Body of pancreas (tissue), 4 donors: Measurements from ENCODE around the gene SLC35E1. TPM values are rescaled to one million over a fixed set of nuclear protein-coding genes. Genes with fewer than 3 reads are reported as not detected.

Source experiments
- ATAC-seq: fragments of 150-250 bp; one replicate; pipeline ENCODE4 v1.9.1; 2016
- DNase-seq, 4 donors: peaks; one replicate each; pipeline ENCODE4 v3.0.0-alpha.2; 2019
- H3K27ac ChIP-seq, 4 donors: fragments of 200-600 bp; sonication (generic); 1 replicate in 3 of 4; 2 replicates in 1 of 4; pipeline versions ENCODE4 v1.5.1 to v1.6.1; 2016 to 2019; ENCODE audit warnings: mild to moderate bottlenecking in 1 of 4, mixed read lengths in 1 of 4, moderate library complexity in 1 of 4
- H3K27me3 ChIP-seq, 2 donors: fragments of 200-600 bp; sonication (generic); one replicate each; pipeline ENCODE4 v1.6.0; 2016; ENCODE audit warnings: mild to moderate bottlenecking in 1 of 2
- H3K36me3 ChIP-seq, 2 donors: fragments of 200-600 bp; sonication (generic); replicated peaks in 1 of 2; 2 replicates each; pipeline ENCODE4 v1.5.1; 2016; ENCODE audit warnings: low read depth in 2 of 2; ENCODE audit not compliant: insufficient read depth in 1 of 2
- H3K4me1 ChIP-seq: fragments of 200-600 bp; sonication (generic); one replicate; pipeline ENCODE4 v1.6.0; 2016
- H3K4me3 ChIP-seq, 2 donors: fragments of 200-600 bp; sonication (generic); 1 replicate in 1 of 2; 2 replicates in 1 of 2; pipeline ENCODE4 v1.5.1; 2016 to 2019
- H3K9me3 ChIP-seq, 3 donors: fragments of 200-600 bp; sonication (generic); 1 replicate in 2 of 3; 2 replicates in 1 of 3; pipeline ENCODE4 v1.5.1; 2016
- POLR2A ChIP-seq, 3 donors: fragments of 450-650 bp; IDR thresholded peaks; one replicate each; pipeline ENCODE4 v1.6.1; 2016; ENCODE audit warnings: antibody characterized with exemption in 3 of 3, mild to moderate bottlenecking in 2 of 3
- WGBS, 2 donors: methylation state at CpG; one replicate each; pipeline ENCODE4 v1.1.5; 2017; 5-methylcytosine and 5-hydroxymethylcytosine counted together
- intact Hi-C: fragments of 100-400 bp; cut with DNase I; formaldehyde crosslinking; loops from one replicate; pipeline ENCODE4 v1.15.1; 2023
- total RNA-seq, 2 donors: library from RNA; depleted of rRNA; stranded (reverse); fragments of >200 nt; gene quantifications; one replicate each; pipeline ENCODE4 v1.1.0, GENCODE V29; 2016
- TF ChIP-seq, protein P1 (sequence below), 7 experiments: fragments of 450-650 bp in 4 of 7; fragments of 200-600 bp in 3 of 7; sonication (generic) in 3 of 7; IDR thresholded peaks; one replicate each; pipeline ENCODE4 v1.5.1; 2016 to 2019; ENCODE audit warnings: antibody characterized with exemption in 7 of 7

Gene SLC35E1
- total RNA-seq, 2 donors from 2014 or later, result 27.0 to 66.3 TPM

DNA sequence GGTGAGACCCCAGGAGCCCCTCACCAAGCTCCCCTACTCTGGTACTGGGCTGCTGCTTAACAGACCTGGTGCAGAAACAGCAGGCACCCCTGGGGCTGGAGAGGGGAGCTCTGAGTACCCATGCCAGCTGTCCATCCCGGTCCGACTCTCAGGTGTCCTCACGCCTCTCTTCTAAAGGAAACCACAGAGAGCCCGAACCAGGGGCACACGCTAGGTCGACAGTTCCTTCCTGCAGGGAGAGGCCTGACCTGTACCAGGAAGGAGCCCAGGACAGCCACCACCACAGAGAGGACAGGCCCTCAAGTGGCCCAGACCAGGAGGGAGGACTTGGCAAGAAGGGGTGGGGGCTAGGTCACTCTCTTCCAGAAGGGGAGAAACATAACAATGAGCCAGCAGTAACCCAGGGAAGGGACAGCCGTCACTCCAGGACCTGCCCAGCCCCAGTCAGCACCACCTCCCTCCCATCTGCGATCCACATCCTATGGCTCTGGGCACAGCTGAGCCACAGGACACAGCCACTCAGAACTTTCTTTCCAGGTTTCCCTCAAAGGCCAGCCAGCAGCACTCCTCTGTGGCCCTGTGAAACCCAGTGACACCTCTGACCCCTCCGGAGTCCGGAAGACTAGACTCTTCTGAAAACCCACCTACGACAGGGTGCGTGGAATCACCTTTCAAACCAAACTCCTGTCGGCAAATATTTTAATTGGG lies 13.0 kb upstream of the SLC35E1 start:
- H3K9me3 ChIP-seq, result no peaks in the 10 kb centered on the region
- H3K36me3 ChIP-seq, result no peaks in the 10 kb centered on the region
- H3K4me3 ChIP-seq, result no peak overlapping the region
- WGBS, 2 donors, result 71 to 87% methylated on average over 10 to 12 of the region's 13 CpGs
- no peaks in the 10 kb centered on the region for H3K27me3 ChIP-seq
- no peak for TF ChIP-seq POLR2A (IDR thresholded peaks at IDR 0.05)
- TF ChIP-seq, protein P1, sequence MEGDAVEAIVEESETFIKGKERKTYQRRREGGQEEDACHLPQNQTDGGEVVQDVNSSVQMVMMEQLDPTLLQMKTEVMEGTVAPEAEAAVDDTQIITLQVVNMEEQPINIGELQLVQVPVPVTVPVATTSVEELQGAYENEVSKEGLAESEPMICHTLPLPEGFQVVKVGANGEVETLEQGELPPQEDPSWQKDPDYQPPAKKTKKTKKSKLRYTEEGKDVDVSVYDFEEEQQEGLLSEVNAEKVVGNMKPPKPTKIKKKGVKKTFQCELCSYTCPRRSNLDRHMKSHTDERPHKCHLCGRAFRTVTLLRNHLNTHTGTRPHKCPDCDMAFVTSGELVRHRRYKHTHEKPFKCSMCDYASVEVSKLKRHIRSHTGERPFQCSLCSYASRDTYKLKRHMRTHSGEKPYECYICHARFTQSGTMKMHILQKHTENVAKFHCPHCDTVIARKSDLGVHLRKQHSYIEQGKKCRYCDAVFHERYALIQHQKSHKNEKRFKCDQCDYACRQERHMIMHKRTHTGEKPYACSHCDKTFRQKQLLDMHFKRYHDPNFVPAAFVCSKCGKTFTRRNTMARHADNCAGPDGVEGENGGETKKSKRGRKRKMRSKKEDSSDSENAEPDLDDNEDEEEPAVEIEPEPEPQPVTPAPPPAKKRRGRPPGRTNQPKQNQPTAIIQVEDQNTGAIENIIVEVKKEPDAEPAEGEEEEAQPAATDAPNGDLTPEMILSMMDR (IDR thresholded peaks at IDR 0.05), result no peak
- peak overlapping the region; percentile 51 to 79 (median 55) for H3K27ac ChIP-seq
- ATAC-seq (no peak), DNase-seq (no peak)
- intact Hi-C loops, result no loop called here
- peaks cover 94% of the 10 kb centered on the region for H3K4me1 ChIP-seq

DNA sequence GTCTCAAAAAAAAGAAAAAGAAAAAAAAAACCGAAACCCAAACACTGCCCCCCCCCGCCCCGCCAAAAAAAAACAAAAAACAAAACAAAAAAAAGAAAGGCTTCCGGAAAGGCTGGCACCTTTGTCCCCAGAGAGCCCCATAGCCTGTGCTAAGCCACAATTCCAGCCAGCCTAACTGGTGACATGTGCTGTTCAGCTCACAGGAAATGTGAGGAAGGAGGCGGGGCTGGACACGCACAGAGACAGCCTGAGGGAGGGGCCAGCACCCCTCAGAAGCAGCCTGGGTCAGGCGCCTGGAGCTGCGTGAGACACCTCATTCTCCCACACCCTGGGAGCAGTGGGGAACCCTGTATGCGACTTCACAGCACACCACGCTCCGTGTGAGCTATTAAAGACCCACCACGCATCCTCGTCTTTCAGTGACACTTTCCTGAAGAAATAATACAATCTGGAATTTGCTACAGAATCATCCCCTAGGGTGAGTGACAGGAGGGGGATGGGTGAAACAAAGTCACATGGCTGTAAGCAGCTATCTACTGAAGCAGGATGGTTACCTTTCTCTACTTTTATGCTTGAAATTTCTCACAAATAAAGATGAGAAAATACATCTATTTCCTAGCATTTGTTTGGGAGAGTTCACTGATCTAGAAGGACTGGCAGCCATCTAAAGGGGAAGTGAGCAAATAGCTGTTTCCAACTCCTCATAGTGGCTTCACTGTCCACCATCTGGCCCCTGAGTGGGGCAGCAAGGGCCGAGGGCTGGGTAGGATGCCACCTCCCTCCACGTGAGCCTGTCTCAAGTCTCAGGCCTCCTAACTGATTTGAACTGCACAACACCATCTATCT lies 12.3 kb upstream of the SLC35E1 start:
- peak; percentile 74 for ATAC-seq
- H3K4me1 ChIP-seq, result peaks cover 87% of the 10 kb centered on the region
- H3K36me3 ChIP-seq, result no peaks in the 10 kb centered on the region
- H3K27me3 ChIP-seq, result no peaks in the 10 kb centered on the region
- DNase-seq, result peak; percentile 68 to 89 (median 84)
- intact Hi-C loops, result no loop called here
- no peak overlapping the region for H3K4me3 ChIP-seq
- WGBS, 2 donors, result 14 to 18% methylated on average over 15 of the region's 15 CpGs
- peak overlapping the region; percentile 51 to 79 (median 55) for H3K27ac ChIP-seq
- TF ChIP-seq, protein P1 (IDR thresholded peaks at IDR 0.05), result no peak
- TF ChIP-seq POLR2A (IDR thresholded peaks at IDR 0.05), result peak in 2 of 3 donors; percentile 25 to 63
- no peaks in the 10 kb centered on the region for H3K9me3 ChIP-seq

DNA sequence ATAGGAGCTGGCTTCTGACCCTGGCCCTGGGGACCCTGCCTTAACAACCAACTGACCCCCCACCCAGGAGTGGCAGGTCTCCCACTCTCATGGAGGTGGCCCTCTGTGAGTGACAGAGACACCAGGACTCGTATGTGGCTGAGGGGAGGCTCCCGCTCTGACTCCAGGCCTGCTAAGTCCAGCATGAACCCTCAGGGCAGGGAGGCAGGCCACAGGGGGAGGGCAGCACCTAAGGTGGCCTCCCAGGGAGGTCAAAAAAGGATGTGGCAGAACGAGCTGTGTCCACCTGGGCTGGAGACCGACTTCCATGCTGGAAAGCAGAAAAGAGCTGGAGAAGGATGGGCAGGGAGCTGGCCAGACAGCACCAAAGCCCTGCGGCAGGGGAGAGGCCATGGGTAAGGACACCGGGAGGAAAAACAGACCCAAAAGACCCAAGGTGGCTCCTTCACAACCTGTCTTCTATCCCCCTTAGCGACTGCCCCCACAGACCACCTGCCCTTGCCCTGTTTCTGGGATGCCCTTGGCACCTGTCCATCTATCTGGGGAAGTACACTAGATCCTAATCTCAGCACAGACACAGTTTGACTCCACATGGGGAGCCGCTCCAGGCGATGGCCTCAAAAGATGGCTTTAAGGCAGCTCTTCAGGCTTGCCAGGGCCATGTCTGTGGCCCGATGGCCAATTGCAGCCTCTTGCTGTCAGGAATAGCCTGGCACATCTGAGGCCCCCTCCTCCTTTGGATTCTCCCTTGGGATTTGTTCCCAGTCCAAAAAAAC lies 10.5 kb upstream of the SLC35E1 start:
- H3K4me1 ChIP-seq, result peaks cover 74% of the 10 kb centered on the region
- DNase-seq (no peak), ATAC-seq (no peak)
- TF ChIP-seq, protein P1 (IDR thresholded peaks at IDR 0.05), result no peak
- H3K27me3 ChIP-seq, result no peaks in the 10 kb centered on the region
- no peaks in the 10 kb centered on the region for H3K9me3 ChIP-seq
- 85 to 87% methylated on average over 10 of the region's 10 CpGs for whole genome bisulfite sequencing, 2 donors
- H3K27ac ChIP-seq, result peak overlapping the region in 3 of 4 donors; percentile 45 to 75 (median 57)
- no peak overlapping the region for H3K4me3 ChIP-seq
- no peaks in the 10 kb centered on the region for H3K36me3 ChIP-seq
- intact Hi-C loops, result no loop called here

DNA sequence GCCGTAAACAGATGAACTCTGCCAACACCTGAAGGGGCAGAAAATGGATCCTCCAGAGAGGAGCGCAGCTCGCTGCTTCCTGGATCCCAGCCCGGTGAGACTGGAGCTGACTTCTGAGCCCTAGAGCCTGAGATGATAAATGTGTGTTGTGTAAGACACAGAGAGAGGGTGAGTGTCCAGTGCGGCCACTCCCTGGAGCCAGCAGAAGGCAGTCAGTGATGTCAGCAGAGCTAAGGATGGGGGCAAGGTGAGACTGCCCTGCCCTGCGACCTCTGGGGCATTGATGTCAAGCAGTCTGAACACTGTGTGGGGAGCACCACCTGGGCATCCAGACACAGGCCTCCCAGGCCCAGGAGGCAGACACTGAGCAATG lies 9.7 kb upstream of the SLC35E1 start:
- Histone ChIP-seq H3K9me3 (no peaks in the 10 kb centered on the region), H3K36me3 (peaks cover 0 to 1% of the 10 kb centered on the region in 2 donors), H3K27me3 (no peaks in the 10 kb centered on the region), H3K4me1 (peaks cover 66% of the 10 kb centered on the region), H3K4me3 (no peak overlapping the region), H3K27ac (peak overlapping the region; percentile 45 to 75 (median 58))
- DNase-seq (peak in 1 of 4 donors; percentile 37), ATAC-seq (no peak)
- intact Hi-C loops, result no loop called here
- 51% methylated on average over 6 of the region's 6 CpGs; no CpG with 5 or more reads in 1 of the 2 donors for WGBS, 2 donors
- TF ChIP-seq POLR2A (IDR thresholded peaks at IDR 0.05), result no peak
- TF ChIP-seq, protein P1 (IDR thresholded peaks at IDR 0.05), result no peak
